Measurements from ENCODE around the gene IQCF2. TPM values are rescaled to one million over a fixed set of nuclear protein-coding genes. Genes with fewer than 3 reads are reported as not detected.

IQCF2 gene
- total and polyA plus RNA-seq, 2 donors from 2014 or later: not detected

GRCh38 chr3:51888463-51889105 lies 27.2 kb downstream of the IQCF2 start:
- TF ChIP-seq CTCF (IDR thresholded peaks at IDR 0.05; ENCODE audit: borderline replicate concordance, extremely low read depth, insufficient read depth): no peak
- Histone ChIP-seq H3K27ac (ENCODE audit: low read depth in 2 of 2, low read length in 2 of 2) (no peak overlapping the region), H3K9ac (ENCODE audit: low read length in 3 of 3) (no peak overlapping the region), H3K4me1 (ENCODE audit: control insufficient read depth in 2 of 3, insufficient read depth in 2 of 3, low read depth in 1 of 3, low read length in 3 of 3) (no peaks in the 10 kb centered on the region), H3K4me3 (ENCODE audit: low read length in 3 of 3) (no peak overlapping the region), H3K27me3 (ENCODE audit: control insufficient read depth, insufficient read depth, low read length) (no peaks in the 10 kb centered on the region), H3K9me3 (ENCODE audit: control insufficient read depth in 2 of 3, insufficient read depth in 1 of 3, low read length in 3 of 3) (no peaks in the 10 kb centered on the region), H3K36me3 (ENCODE audit: control insufficient read depth in 2 of 3, insufficient read depth in 3 of 3, low read length in 3 of 3) (no peaks in the 10 kb centered on the region)
- DNase-seq: no peak
- intact Hi-C loops (cut with DNase I): no loop called here
- no peak for FAIRE-seq

- no peaks in the 10 kb centered on the region for H3K4me1 ChIP-seq (ENCODE audit: control insufficient read depth in 2 of 3, insufficient read depth in 2 of 3, low read depth in 1 of 3, low read length in 3 of 3)
- H3K36me3 ChIP-seq (ENCODE audit: control insufficient read depth in 2 of 3, insufficient read depth in 3 of 3, low read length in 3 of 3): no peaks in the 10 kb centered on the region
- H3K9me3 ChIP-seq (ENCODE audit: control insufficient read depth in 2 of 3, insufficient read depth in 1 of 3, low read length in 3 of 3): no peaks in the 10 kb centered on the region
- no peak overlapping the region for H3K27ac ChIP-seq (ENCODE audit: low read depth in 2 of 2, low read length in 2 of 2)
- DNase-seq (peak in 1 of 5 donors; percentile 37), FAIRE-seq (no peak)
- H3K4me3 ChIP-seq (ENCODE audit: low read length in 3 of 3): no peak overlapping the region
- H3K9ac ChIP-seq (ENCODE audit: low read length in 3 of 3): no peak overlapping the region
- intact Hi-C loops (cut with DNase I): no loop called here
- no peak for TF ChIP-seq CTCF (IDR thresholded peaks at IDR 0.05; ENCODE audit: borderline replicate concordance, extremely low read depth, insufficient read depth)
- H3K27me3 ChIP-seq (ENCODE audit: control insufficient read depth, insufficient read depth, low read length): no peaks in the 10 kb centered on the region
Observed at GRCh38 chr3:51891242-51892039, 30.0 kb downstream of the IQCF2 start.

- H3K27me3 ChIP-seq (ENCODE audit: control insufficient read depth, insufficient read depth, low read length): no peaks in the 10 kb centered on the region
- FAIRE-seq (no peak), DNase-seq (no peak)
Observed at GRCh38 chr3:51894391-51894790, 33.0 kb downstream of the IQCF2 start.

More at GRCh38 chr3:51894391-51894790, 33.0 kb downstream of the IQCF2 start:
- Histone ChIP-seq H3K36me3 (ENCODE audit: control insufficient read depth in 2 of 3, insufficient read depth in 3 of 3, low read length in 3 of 3) (no peaks in the 10 kb centered on the region), H3K9ac (ENCODE audit: low read length in 3 of 3) (no peak overlapping the region), H3K27ac (ENCODE audit: low read depth in 2 of 2, low read length in 2 of 2) (no peak overlapping the region), H3K9me3 (ENCODE audit: control insufficient read depth in 2 of 3, insufficient read depth in 1 of 3, low read length in 3 of 3) (no peaks in the 10 kb centered on the region), H3K4me1 (ENCODE audit: control insufficient read depth in 2 of 3, insufficient read depth in 2 of 3, low read depth in 1 of 3, low read length in 3 of 3) (no peaks in the 10 kb centered on the region), H3K4me3 (ENCODE audit: low read length in 3 of 3) (no peak overlapping the region)
- no peak for TF ChIP-seq CTCF (IDR thresholded peaks at IDR 0.05; ENCODE audit: borderline replicate concordance, extremely low read depth, insufficient read depth)
- intact Hi-C loops (cut with DNase I): no loop called here
